Kidney epithelial cell (primary cell): Measurements from ENCODE around the gene HCRTR1. TPM values are rescaled to one million over a fixed set of nuclear protein-coding genes. Genes with fewer than 3 reads are reported as not detected.

Source experiments
- DNase-seq: peaks from one replicate; pipeline ENCODE4 v3.0.0-alpha.2; 2010; ENCODE audit warnings: low read depth
- H3K27me3 ChIP-seq: 2 replicates; pipeline ENCODE4 v1.6.0; 2011; ENCODE audit warnings: low read length; ENCODE audit not compliant: control insufficient read depth, insufficient read depth
- H3K36me3 ChIP-seq: 2 replicates; pipeline ENCODE4 v1.5.1; 2011; ENCODE audit warnings: low read length; ENCODE audit not compliant: control insufficient read depth, insufficient read depth
- H3K4me3 ChIP-seq: 2 replicates; pipeline ENCODE4 v1.5.1; 2011; ENCODE audit warnings: low read depth, mild to moderate bottlenecking, control low read depth, low read length
- CTCF ChIP-seq: IDR thresholded peaks from 2 replicates; pipeline ENCODE4 v1.5.1; 2011; ENCODE audit warnings: mild to moderate bottlenecking, moderate library complexity, low read length, control low read depth, inconsistent platforms; ENCODE audit not compliant: insufficient read depth, poor library complexity, severe bottlenecking
- total RNA-seq: library from RNA; depleted of rRNA; stranded (reverse); fragments of >200 nt; gene quantifications from 2 replicates; pipeline ENCODE4 v1.2.3, GENCODE V29; 2015

Gene HCRTR1
- total RNA-seq, 1 donor from 2014 or later = not detected

GRCh38 chr1:31671147-31671546, 53.7 kb downstream of the HCRTR1 start:
- TF ChIP-seq CTCF = no peak
- H3K4me3 ChIP-seq = no peak overlapping the region
- H3K27me3 ChIP-seq = peaks cover 3% of the 10 kb centered on the region
- no peak for DNase-seq
- no peaks in the 10 kb centered on the region for H3K36me3 ChIP-seq

- no peak for DNase-seq
- peaks cover 3% of the 10 kb centered on the region for H3K27me3 ChIP-seq
- no peaks in the 10 kb centered on the region for H3K36me3 ChIP-seq
- no peak overlapping the region for H3K4me3 ChIP-seq
- no peak for TF ChIP-seq CTCF
Measured at GRCh38 chr1:31671561-31672201, 54.2 kb downstream of the HCRTR1 start.

GRCh38 chr1:31672986-31673385, 55.5 kb downstream of the HCRTR1 start:
- TF ChIP-seq CTCF = no peak
- Histone ChIP-seq H3K4me3 (no peak overlapping the region), H3K36me3 (no peaks in the 10 kb centered on the region), H3K27me3 (peaks cover 3% of the 10 kb centered on the region)
- no peak for DNase-seq

GRCh38 chr1:31673433-31673832, 55.9 kb downstream of the HCRTR1 start:
- TF ChIP-seq CTCF = no peak
- Histone ChIP-seq H3K4me3 (no peak overlapping the region), H3K36me3 (no peaks in the 10 kb centered on the region), H3K27me3 (peaks cover 1% of the 10 kb centered on the region)
- no peak for DNase-seq

- DNase-seq = no peak
- H3K27me3 ChIP-seq = no peaks in the 10 kb centered on the region
- H3K36me3 ChIP-seq = no peaks in the 10 kb centered on the region
- no peak overlapping the region for H3K4me3 ChIP-seq
- no peak for TF ChIP-seq CTCF
Measured at GRCh38 chr1:31674626-31675025, 57.1 kb downstream of the HCRTR1 start.

- no peak for DNase-seq
- Histone ChIP-seq H3K4me3 (no peak overlapping the region), H3K36me3 (no peaks in the 10 kb centered on the region), H3K27me3 (no peaks in the 10 kb centered on the region)
- TF ChIP-seq CTCF = no peak
Measured at GRCh38 chr1:31675161-31675560, 57.7 kb downstream of the HCRTR1 start.
